ENCODE measurements around the gene RSRC1. TPM values are rescaled to one million over a fixed set of nuclear protein-coding genes. Genes with fewer than 3 reads are reported as not detected.

RSRC1 gene
- total RNA-seq, 1 experiment from 2014 or later = 63.9 TPM

GRCh38 chr3:158552124-158552523, 442.2 kb downstream of the RSRC1 start:
- in situ Hi-C loops (cut with HindIII; ENCODE audit: low pct_unique_long_range_greater_than_20kb, low sequenced_read_pairs) = no loop called here
- DNase-seq (ENCODE audit: low read depth, low spot score) = no peak

- in situ Hi-C loops (cut with HindIII; ENCODE audit: low pct_unique_long_range_greater_than_20kb, low sequenced_read_pairs) = no loop called here
- no peak for DNase-seq (ENCODE audit: low read depth, low spot score)
These were observed 449.6 kb downstream of the RSRC1 start for GRCh38 chr3:158559504-158559903.

DNA sequence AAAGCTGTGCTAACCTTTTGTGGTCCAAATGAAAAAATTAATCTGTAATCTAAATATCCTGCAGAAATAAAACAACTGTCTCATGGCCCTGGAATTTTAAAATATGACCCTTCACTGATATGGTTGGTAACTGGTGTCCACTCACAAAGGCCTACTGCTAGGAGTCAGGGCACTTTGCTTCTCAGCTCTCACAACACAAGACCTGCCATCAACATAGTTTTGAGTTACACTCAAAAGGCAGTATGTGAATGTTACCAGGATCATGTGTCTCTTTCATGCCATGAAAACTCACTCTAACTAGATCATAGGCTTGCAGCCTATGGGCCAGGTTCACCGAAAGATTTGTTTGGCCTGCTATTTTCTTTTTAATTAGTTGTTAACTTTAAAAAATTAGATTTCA, 451.1 kb downstream of the RSRC1 start:
- in situ Hi-C loops (cut with HindIII; ENCODE audit: low pct_unique_long_range_greater_than_20kb, low sequenced_read_pairs) = no loop called here
- DNase-seq (ENCODE audit: low read depth, low spot score) = no peak

DNA sequence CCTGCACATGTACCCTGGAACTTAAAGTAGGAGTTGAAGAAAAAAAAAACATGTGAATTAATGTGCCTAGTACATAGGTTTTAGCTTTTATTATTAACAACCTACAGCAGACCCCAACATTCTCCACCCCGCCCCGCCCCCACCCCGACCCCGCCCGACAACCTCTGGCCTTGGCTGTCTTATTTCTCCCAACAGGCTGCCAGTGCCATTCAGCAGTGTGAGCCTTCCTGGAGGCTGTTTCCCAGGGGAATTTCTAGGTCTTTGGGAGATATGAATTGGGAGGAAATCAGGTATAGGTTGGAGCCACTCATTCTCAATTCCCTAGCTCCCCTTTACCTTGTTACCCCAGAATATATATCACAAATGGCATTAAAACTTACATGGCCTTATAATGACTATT, 452.8 kb downstream of the RSRC1 start:
- no peak for DNase-seq (ENCODE audit: low read depth, low spot score)
- in situ Hi-C loops (cut with HindIII; ENCODE audit: low pct_unique_long_range_greater_than_20kb, low sequenced_read_pairs) = no loop called here

DNA sequence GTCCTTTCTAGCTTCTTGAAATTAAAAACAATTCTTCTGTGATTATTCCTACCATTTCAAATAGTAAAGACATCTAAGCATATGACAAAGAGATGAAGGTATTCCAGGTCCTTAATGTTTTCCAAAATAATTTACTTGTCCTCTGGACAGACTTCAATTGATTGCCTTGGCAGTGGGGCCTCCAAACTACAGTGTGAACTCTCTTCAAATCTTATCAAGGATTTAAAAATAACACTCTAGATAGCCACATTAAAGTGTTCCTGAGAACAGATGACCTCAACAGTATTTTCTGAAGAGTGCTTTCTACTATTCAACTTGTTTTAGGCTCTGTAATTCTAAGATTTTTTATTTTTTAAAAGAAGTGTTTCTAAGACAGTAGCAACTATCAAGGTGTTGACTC, 453.2 kb downstream of the RSRC1 start:
- DNase-seq (ENCODE audit: low read depth, low spot score) = no peak
- in situ Hi-C loops (cut with HindIII; ENCODE audit: low pct_unique_long_range_greater_than_20kb, low sequenced_read_pairs) = no loop called here

- no peak for DNase-seq (ENCODE audit: low read depth, low spot score)
- in situ Hi-C loops (cut with HindIII; ENCODE audit: low pct_unique_long_range_greater_than_20kb, low sequenced_read_pairs) = no loop called here
These were observed 455.2 kb downstream of the RSRC1 start for GRCh38 chr3:158565076-158565475.

GRCh38 chr3:158568784-158569183, 458.9 kb downstream of the RSRC1 start:
- DNase-seq (ENCODE audit: low read depth, low spot score) = no peak
- in situ Hi-C loops (cut with HindIII; ENCODE audit: low pct_unique_long_range_greater_than_20kb, low sequenced_read_pairs) = no loop called here

GRCh38 chr3:158569794-158570193, 459.9 kb downstream of the RSRC1 start:
- no peak for DNase-seq (ENCODE audit: low read depth, low spot score)
- in situ Hi-C loops (cut with HindIII; ENCODE audit: low pct_unique_long_range_greater_than_20kb, low sequenced_read_pairs) = no loop called here

- DNase-seq (ENCODE audit: low read depth, low spot score) = peak; percentile 96
- in situ Hi-C loops (cut with HindIII; ENCODE audit: low pct_unique_long_range_greater_than_20kb, low sequenced_read_pairs) = no loop called here
These were observed 461.3 kb downstream of the RSRC1 start, which contains the start of gene MLF1 for GRCh38 chr3:158570999-158571702. TSS of gene MLF1 (plus strand) at chr3:158571194. CDS start at chr3:158571301, 107 bp downstream.

DNA sequence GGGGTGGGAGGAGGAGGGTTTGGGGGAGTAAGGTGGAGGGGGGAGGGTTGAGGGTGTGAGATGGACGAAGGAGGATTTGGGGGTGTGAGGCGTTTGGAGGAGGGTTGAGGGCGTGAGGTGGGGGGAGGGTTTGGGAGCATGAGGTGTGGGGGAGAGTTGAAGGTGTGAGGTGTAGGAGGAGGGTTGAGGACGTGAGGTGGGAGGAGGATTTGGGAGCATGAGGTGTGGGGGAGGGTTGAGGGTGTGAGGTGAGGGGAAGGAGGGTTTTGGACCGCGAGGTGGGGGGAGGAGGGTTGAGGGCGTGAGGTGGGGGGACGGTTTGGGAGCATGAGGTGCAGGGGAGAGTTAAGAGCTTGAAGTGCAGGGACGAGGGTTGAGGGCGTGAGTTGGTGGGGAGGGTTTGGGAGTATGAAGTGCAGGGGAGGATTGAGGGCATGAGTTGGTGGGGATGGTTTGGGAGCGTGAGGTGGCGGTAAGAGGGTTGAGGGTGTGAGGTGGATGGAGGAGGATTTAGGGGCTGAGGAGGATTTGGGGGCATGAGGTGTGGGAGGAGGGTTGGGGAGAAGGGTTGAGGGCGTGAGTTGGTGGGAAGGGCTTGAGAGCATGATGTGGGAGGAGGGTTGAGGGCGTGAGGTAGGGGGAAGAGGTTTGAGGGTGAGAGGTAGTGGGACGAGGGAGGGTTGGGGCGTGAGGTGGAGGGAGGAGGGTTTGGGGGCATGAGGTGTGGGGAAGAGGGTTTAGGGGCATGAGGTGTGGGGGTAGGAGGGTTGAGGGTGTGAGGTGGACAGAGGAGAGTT, 462.3 kb downstream of the RSRC1 start:
- no peak for DNase-seq (ENCODE audit: low read depth, low spot score)
- in situ Hi-C loops (cut with HindIII; ENCODE audit: low pct_unique_long_range_greater_than_20kb, low sequenced_read_pairs) = no loop called here

DNA sequence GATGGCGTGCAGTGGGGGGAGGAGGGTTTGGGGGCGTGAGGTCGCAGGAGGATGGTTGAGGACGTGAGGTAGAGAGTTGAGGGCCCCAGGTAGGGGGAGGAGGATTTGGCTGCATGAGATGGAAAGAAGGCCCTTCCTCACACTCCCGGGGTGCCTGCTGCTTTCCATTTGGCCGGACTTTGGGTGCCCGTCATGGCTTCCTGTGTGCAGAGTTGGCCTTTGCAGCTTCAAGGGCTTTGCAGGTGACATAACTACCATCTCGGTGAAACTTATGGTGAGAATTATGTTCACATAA, 462.8 kb downstream of the RSRC1 start:
- no peak for DNase-seq (ENCODE audit: low read depth, low spot score)
- in situ Hi-C loops (cut with HindIII; ENCODE audit: low pct_unique_long_range_greater_than_20kb, low sequenced_read_pairs) = no loop called here

- peak; percentile 41 for DNase-seq (ENCODE audit: low read depth, low spot score)
- in situ Hi-C loops (cut with HindIII; ENCODE audit: low pct_unique_long_range_greater_than_20kb, low sequenced_read_pairs) = no loop called here
These were observed 463.8 kb downstream of the RSRC1 start for GRCh38 chr3:158573714-158574113.

DNA sequence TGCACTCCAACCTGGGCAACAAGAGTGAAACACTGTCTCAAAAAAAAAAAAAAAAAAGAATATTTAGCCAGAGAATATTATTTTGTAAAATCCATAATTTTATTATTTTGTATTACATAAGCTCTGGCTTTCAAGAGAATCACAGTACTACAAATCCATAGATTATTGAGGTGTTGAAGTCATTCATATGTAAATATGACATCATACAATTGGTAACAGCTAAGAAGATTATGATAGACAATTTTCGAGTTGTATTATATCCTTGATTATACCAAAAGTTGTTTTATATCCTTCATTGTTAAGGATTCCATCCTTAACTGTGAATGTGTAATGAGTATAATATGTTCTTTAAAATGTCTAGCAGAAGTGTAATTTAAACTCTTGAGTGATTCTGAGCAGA, 464.8 kb downstream of the RSRC1 start:
- in situ Hi-C loops (cut with HindIII; ENCODE audit: low pct_unique_long_range_greater_than_20kb, low sequenced_read_pairs) = no loop called here
- DNase-seq (ENCODE audit: low read depth, low spot score) = no peak

- DNase-seq (ENCODE audit: low read depth, low spot score) = no peak
- in situ Hi-C loops (cut with HindIII; ENCODE audit: low pct_unique_long_range_greater_than_20kb, low sequenced_read_pairs) = no loop called here
These were observed 480.3 kb downstream of the RSRC1 start for GRCh38 chr3:158590223-158590622.

Other genes with a start within 250 kb of the RSRC1 start
- gene SHOX2, start 3.7 kb upstream of the RSRC1 start, total RNA-seq (2014; rRNA removed; shearing (Covaris generic)) = 5.3 and 7.7 TPM in 2 replicates